Skeletal muscle satellite cell (primary cell): ENCODE data around the gene CFAP58. TPM values are rescaled to one million over a fixed set of nuclear protein-coding genes. Genes with fewer than 3 reads are reported as not detected.

Experiments
- H3K27me3 ChIP-seq: 2 replicates; pipeline ENCODE4 v1.7.0; 2013; ENCODE audit warnings: low read length; ENCODE audit not compliant: control insufficient read depth, insufficient read depth
- H3K36me3 ChIP-seq: 2 replicates; pipeline ENCODE4 v1.7.0; 2013; ENCODE audit warnings: mild to moderate bottlenecking, control low read depth, low read length; ENCODE audit not compliant: insufficient read depth
- H3K4me1 ChIP-seq: 2 replicates; pipeline ENCODE4 v1.7.0; 2013; ENCODE audit warnings: low read length; ENCODE audit not compliant: control insufficient read depth, insufficient read depth
- H3K4me2 ChIP-seq: 2 replicates; pipeline ENCODE4 v1.7.0; 2013; ENCODE audit warnings: mild to moderate bottlenecking, low read length
- H3K4me3 ChIP-seq: 2 replicates; pipeline ENCODE4 v1.7.0; 2013; ENCODE audit warnings: low read length
- H3K9ac ChIP-seq: 2 replicates; pipeline ENCODE4 v1.7.0; 2013; ENCODE audit warnings: mild to moderate bottlenecking, low read depth, low read length, moderate library complexity
- H3K9me3 ChIP-seq: replicated peaks from 2 replicates; pipeline ENCODE4 v1.7.0; 2013; ENCODE audit warnings: mild to moderate bottlenecking, control low read depth, low read length
- total RNA-seq: library from RNA; depleted of rRNA; stranded (reverse); fragments of >200 nt; gene quantifications from 2 replicates; pipeline ENCODE4 v1.2.3, GENCODE V29; 2012; rRNA removed

The CFAP58 gene, protein sequence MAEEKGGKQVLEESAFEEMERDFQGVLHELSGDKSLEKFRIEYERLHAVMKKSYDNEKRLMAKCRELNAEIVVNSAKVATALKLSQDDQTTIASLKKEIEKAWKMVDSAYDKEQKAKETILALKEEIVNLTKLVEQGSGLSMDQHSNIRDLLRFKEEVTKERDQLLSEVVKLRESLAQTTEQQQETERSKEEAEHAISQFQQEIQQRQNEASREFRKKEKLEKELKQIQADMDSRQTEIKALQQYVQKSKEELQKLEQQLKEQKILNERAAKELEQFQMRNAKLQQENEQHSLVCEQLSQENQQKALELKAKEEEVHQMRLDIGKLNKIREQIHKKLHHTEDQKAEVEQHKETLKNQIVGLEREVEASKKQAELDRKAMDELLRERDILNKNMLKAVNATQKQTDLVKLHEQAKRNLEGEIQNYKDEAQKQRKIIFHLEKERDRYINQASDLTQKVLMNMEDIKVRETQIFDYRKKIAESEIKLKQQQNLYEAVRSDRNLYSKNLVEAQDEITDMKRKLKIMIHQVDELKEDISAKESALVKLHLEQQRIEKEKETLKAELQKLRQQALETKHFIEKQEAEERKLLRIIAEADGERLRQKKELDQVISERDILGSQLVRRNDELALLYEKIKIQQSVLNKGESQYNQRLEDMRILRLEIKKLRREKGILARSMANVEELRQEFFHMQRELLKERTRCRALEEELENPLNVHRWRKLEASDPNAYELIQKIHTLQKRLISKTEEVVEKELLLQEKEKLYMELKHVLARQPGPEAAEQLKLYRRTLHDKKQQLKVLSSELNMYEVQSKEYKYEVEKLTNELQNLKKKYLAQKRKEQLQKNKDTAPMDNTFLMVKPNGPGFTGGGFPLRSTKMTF
- total RNA-seq = 0.51 and 0.66 TPM in 2 replicates

GRCh38 chr10:104353325-104354048 lies at the start of gene CFAP58:
CFAP58 (plus strand) TSS chr10:104353833; CDS start chr10:104353898, 65 bp downstream.
- H3K9ac ChIP-seq = peak within 1 kb of the TSS; percentile 31
- peaks cover 21% of the 10 kb centered on the region for H3K4me1 ChIP-seq
- peaks cover 6% of the 10 kb centered on the region for H3K27me3 ChIP-seq
- H3K36me3 ChIP-seq = no peaks in the 10 kb centered on the region
- H3K4me3 ChIP-seq = peak within 1 kb of the TSS; percentile 66
- H3K4me2 ChIP-seq = peak within 1 kb of the TSS; percentile 87
- no peaks in the 10 kb centered on the region for H3K9me3 ChIP-seq

DNA sequence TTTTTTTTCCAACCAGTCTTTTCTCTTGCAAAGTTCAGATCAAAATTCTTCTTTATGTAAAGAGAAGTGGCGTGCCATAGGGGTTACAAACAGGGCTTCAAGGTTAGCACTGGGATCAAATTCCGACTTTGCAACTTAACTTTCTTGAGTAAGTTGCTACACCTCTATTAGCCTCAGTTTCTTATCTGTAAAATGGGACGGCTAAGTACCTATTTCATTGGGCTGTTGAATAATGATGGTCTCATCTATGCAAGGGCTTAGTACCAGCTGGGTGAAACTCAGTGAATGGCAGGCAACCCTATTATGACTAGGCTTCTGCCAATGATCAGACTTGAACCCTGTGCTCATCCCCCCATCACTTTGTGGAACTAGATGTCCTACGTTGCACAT lies 49.3 kb upstream of the CFAP58 start:
- no peaks in the 10 kb centered on the region for H3K27me3 ChIP-seq
- H3K4me2 ChIP-seq = no peak overlapping the region
- H3K36me3 ChIP-seq = peaks cover 12% of the 10 kb centered on the region
- H3K9me3 ChIP-seq = no peaks in the 10 kb centered on the region
- peaks cover 50% of the 10 kb centered on the region for H3K4me1 ChIP-seq
- no peak overlapping the region for H3K4me3 ChIP-seq
- no peak overlapping the region for H3K9ac ChIP-seq

GRCh38 chr10:104304927-104305326 lies 48.7 kb upstream of the CFAP58 start:
- H3K4me1 ChIP-seq = peaks cover 49% of the 10 kb centered on the region
- no peaks in the 10 kb centered on the region for H3K9me3 ChIP-seq
- H3K27me3 ChIP-seq = no peaks in the 10 kb centered on the region
- H3K36me3 ChIP-seq = peaks cover 12% of the 10 kb centered on the region
- H3K4me3 ChIP-seq = no peak overlapping the region
- no peak overlapping the region for H3K9ac ChIP-seq
- no peak overlapping the region for H3K4me2 ChIP-seq

GRCh38 chr10:104306897-104307296 lies 46.7 kb upstream of the CFAP58 start:
- Histone ChIP-seq H3K9ac (no peak overlapping the region), H3K9me3 (no peaks in the 10 kb centered on the region), H3K27me3 (no peaks in the 10 kb centered on the region), H3K4me1 (peaks cover 45% of the 10 kb centered on the region), H3K4me2 (no peak overlapping the region), H3K36me3 (peaks cover 25% of the 10 kb centered on the region), H3K4me3 (no peak overlapping the region)

DNA sequence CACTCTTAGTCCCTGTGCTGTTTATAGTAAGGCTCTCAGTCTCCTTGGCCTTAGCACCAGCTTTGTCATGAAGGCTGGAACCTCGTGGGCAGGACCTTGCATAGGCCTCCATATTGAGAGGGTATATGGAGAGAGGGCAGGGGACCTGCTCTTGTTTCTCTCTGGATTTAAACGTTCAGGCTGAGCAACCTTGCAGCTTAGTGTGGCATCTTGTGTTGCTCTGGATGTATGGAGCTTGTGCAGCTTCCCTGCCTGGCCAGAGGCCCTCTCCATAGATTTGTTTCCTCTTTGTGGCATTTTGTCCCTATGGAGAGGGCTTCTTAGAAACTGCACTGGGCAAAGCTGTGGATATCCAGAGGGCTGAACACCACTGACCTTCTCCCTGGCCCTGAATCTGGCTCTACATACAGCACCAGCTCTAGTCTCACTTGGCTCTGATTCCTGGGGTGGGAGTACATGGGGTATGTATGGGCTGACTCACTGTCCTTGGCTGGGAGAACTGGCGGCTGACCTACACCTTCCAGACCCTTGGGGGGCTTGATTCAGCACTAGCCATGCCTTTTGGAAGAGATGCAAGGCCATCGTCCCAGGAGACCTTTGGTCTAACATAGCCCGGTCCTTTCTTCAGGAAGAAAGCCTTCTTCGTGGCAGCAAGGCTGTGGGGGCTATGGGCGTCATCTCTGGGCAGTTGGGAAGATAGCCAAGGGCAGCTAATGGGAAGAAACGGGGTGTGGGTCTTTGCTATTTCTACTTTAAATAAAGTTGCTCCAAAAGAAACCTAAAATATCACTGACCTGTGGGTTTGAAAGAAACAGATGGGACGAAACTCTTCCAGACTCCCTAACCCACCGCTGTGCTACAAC lies 45.8 kb upstream of the CFAP58 start:
- Histone ChIP-seq H3K4me3 (no peak overlapping the region), H3K4me2 (no peak overlapping the region), H3K4me1 (peaks cover 41% of the 10 kb centered on the region), H3K9me3 (no peaks in the 10 kb centered on the region), H3K9ac (no peak overlapping the region), H3K36me3 (peaks cover 34% of the 10 kb centered on the region), H3K27me3 (no peaks in the 10 kb centered on the region)

DNA sequence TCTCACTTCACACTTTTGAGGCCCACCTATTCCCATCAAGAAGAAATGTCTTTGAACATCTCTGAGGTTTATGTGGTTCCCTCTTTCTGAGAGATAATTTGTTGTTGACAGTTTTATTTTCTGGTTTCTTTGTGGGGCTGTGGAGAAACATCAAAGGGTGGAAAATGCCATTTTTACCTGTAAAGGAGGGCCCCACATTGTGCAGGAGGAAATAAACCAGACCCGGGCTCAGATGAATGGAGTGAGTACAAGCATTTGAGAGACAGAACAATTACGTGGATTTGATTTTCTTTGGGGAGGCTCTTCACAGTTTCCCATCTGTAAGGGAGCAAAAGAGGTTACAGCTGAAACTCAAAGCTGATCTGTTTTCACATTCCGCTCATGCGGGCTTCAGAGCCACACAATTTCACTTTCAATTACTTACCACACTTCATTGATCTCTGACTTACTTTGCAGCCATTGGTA lies 45.2 kb upstream of the CFAP58 start:
- Histone ChIP-seq H3K4me2 (no peak overlapping the region), H3K9ac (no peak overlapping the region), H3K9me3 (no peaks in the 10 kb centered on the region), H3K27me3 (no peaks in the 10 kb centered on the region), H3K4me3 (no peak overlapping the region), H3K4me1 (peaks cover 41% of the 10 kb centered on the region), H3K36me3 (peaks cover 41% of the 10 kb centered on the region)

DNA sequence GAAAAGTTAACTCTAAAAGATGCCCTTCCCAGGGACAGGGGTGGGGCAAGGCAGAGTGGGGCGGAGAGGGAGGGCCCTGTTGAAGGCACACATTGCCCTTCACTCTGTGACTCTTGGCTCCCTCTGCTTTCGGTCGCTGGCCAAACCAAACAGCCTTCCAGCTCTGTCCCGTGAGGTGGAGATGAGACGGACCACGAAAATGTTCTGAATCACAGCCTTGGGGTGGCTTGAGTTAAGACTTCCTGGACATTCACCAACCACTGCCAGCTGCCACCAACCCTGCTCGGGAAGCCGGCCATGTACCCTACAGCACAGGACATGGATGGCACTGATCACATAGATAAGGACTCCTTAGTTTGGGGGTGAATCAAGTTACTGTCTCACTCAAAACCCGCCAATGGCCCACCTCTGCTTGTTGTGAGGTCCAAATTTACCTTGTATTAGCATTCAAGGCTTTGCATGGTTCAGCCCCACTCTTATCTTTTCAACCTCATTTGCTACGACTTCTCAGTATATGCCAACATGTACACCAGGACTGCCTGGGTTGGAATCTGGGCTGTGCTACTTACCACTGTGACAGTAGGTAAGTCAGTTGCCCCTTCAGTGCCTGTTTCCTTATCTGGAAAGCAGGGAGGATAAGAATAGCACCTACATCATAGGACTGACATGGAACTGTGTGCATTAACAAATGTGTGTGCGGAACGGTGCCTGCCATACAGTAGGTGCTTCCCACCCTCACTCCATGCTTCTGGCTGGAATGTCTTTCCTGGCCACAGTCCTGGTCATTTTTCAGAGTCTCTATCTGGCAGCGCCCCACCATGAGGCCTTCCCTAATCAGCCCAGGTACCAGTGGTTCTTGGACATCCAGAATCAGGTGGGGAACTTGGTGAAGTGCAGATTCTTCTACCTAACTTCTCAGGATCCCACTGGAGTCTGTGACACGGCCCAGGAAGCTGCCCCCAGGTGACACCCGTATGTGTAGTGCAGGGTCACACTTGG lies 43.4 kb upstream of the CFAP58 start:
- peak overlapping the region; percentile 1 for H3K4me3 ChIP-seq
- H3K4me2 ChIP-seq = peak overlapping the region; percentile 39
- H3K4me1 ChIP-seq = peaks cover 41% of the 10 kb centered on the region
- H3K9me3 ChIP-seq = no peaks in the 10 kb centered on the region
- peak overlapping the region; percentile 70 for H3K9ac ChIP-seq
- no peaks in the 10 kb centered on the region for H3K27me3 ChIP-seq
- peaks cover 59% of the 10 kb centered on the region for H3K36me3 ChIP-seq

DNA sequence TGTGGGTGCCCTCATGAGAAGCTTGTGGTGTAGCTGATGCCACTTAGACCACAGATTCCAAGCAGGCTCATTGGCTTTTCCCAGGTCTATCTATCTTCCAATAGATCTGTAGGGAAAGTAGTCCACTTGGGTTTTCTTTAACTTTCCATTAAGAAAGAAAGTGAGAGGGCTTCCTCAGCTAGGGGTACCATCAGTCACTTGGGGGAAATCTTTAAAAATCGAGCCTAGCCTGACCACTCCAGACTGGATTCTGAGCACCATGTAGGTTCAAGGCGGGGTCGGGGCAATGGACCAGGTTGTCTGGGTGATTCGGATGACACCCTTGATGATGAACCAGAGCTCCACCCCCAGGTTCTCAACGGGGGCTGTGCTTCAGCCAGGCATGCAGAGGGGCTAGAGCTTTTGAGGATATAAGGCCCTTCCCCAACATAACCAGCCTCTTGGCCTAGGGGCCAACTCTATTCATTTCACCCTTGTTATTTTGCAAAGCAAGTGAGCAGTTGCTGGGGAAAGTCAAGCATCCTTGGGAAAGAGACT lies 42.4 kb upstream of the CFAP58 start:
- H3K9me3 ChIP-seq = no peaks in the 10 kb centered on the region
- H3K9ac ChIP-seq = no peak overlapping the region
- H3K36me3 ChIP-seq = peaks cover 69% of the 10 kb centered on the region
- H3K27me3 ChIP-seq = no peaks in the 10 kb centered on the region
- no peak overlapping the region for H3K4me3 ChIP-seq
- H3K4me1 ChIP-seq = peaks cover 38% of the 10 kb centered on the region
- no peak overlapping the region for H3K4me2 ChIP-seq

DNA sequence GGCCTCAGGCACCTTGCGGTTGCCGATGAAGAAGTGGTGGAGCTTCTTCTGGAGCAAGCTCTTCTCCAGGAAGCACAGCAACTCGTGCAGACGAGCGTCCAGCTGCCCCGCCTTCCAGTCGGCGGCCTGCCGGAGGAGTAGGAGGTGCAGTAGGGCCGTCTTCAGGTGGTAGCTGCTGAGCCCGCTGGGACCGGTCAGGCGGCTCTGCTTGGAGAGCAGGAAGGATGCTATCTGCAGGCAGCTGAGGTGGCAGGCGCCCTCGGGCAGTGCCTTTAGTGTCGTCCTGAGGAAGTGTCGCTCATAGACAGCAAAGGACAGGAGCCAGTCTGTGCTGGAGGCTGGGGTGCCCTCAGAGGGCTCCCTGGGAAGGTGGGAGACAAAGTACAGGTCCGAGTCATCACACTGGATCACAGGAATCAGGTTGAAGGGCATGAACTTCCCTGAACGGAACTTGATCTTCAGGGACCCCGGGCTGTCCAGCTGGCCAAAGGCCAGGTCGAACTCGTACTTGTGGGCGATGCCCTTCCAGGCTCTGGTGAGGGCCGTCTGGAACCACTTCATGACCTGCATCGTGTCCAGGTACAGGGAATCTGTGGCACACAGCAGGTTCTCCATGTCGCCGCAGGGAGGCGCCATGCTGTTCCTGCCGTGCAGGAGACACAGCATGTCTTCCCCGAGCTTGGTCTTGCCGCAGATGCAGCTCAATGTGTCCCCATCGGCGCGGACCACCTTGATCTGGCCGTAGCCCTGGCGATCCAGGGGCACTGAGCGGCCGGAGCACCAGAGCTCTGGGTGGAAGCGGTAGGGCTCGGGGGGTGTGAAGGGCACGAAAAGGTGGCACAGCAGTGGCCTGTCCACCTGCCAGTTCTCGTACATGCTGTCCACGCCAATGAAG lies 38.8 kb upstream of the CFAP58 start:
- Histone ChIP-seq H3K9ac (no peak overlapping the region), H3K36me3 (peaks cover 72% of the 10 kb centered on the region), H3K4me3 (no peak overlapping the region), H3K9me3 (no peaks in the 10 kb centered on the region), H3K4me2 (no peak overlapping the region), H3K27me3 (no peaks in the 10 kb centered on the region), H3K4me1 (peaks cover 54% of the 10 kb centered on the region)
